ENCODE data around the gene BATF.

BATF gene

GRCh38 chr14:75535164-75535898, 13.1 kb downstream of the BATF start:
- DNase-seq = no peak

GRCh38 chr14:75537071-75537470, 14.8 kb downstream of the BATF start:
- DNase-seq = no peak

- no peak for DNase-seq
Observed at GRCh38 chr14:75539162-75539560, 16.9 kb downstream of the BATF start.

- DNase-seq = no peak
Observed at GRCh38 chr14:75539561-75540478, 17.6 kb downstream of the BATF start.

GRCh38 chr14:75540479-75540851, 18.2 kb downstream of the BATF start:
- DNase-seq = no peak

- DNase-seq = peak; percentile 86
Observed at GRCh38 chr14:75542588-75543091, 20.4 kb downstream of the BATF start.

- no peak for DNase-seq
Observed at GRCh38 chr14:75543253-75543652, 21.0 kb downstream of the BATF start.

- no peak for DNase-seq
Observed at GRCh38 chr14:75543786-75544185, 21.5 kb downstream of the BATF start.

- no peak for DNase-seq
Observed at GRCh38 chr14:75545907-75546306, 23.6 kb downstream of the BATF start.

- DNase-seq = no peak
Observed at GRCh38 chr14:75547552-75548250, 25.4 kb downstream of the BATF start.

GRCh38 chr14:75548544-75548943, 26.3 kb downstream of the BATF start:
- no peak for DNase-seq

- peak; percentile 14 for DNase-seq
Observed at GRCh38 chr14:75549169-75549568, 26.9 kb downstream of the BATF start.

- DNase-seq = no peak
Observed at GRCh38 chr14:75551021-75551420, 28.8 kb downstream of the BATF start.

- DNase-seq = no peak
Observed at GRCh38 chr14:75553157-75553556, 30.9 kb downstream of the BATF start.

- DNase-seq = no peak
Observed at GRCh38 chr14:75553761-75554364, 31.6 kb downstream of the BATF start.

GRCh38 chr14:75554482-75554881, 32.2 kb downstream of the BATF start:
- DNase-seq = no peak

GRCh38 chr14:75558440-75558839, 36.2 kb downstream of the BATF start:
- DNase-seq = no peak

- DNase-seq = no peak
Observed at GRCh38 chr14:75559045-75559444, 36.8 kb downstream of the BATF start.

GRCh38 chr14:75559451-75560222, 37.4 kb downstream of the BATF start:
- peak; percentile 87 for DNase-seq

- DNase-seq = peak; percentile 17
Observed at GRCh38 chr14:75561013-75561432, 38.8 kb downstream of the BATF start.

GRCh38 chr14:75562089-75562488, 39.8 kb downstream of the BATF start:
- DNase-seq = no peak

- DNase-seq = no peak
Observed at GRCh38 chr14:75562489-75562888, 40.2 kb downstream of the BATF start.
